NCI-H146 (cell line): Measurements from ENCODE around the gene EEF1AKMT2.
A peak's percentile ranks its signal among the peaks of the same experiment; 100 is the strongest.
"Not testable (repeated sequence)": the region's sequence is repeated elsewhere in the genome, so short reads cannot be mapped to it uniquely, and the experiment has no call there.

Experiments used
- DNase-seq: peaks from one replicate; lab custom pipeline; 2025; lab: John Stamatoyannopoulos, UW

The EEF1AKMT2 gene

DNA sequence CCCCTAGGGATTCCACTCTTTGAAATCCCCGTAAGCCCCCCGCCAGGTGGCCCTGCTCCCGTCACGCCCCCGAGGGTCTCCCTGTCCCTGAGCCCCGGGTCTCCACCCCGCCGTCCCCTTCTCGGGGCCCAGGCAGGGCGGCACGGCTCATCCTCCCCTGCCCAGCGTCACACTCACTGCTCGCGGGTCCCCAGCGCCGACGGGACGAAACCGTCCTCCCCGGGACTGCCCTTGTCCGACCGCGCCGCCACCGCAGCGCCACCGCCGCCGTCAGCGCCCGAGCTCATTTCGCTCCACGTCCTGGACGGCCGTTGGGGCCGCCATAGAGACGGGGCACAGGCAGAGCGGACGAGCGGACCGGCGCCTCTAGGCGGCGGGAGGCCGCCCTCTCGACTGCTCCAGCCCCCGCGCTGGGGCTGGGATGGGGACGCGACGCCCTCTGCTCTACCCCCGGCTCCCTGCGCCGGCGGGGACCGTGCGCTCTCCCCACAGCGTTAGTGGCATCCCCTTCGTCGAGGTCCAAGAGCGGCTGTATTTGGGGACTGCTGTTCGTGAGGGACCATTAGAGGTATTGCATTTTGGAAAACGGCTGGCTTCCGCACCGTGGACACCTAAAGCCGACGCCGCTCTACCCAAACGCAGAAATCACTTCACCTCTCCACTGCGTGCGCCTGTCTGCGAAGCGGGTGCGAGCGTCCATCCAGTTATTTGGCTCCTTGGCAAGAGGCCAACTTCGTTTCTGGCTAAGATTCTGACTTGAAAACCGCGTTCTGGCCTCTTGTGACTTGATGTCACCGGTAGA is at the start of gene EEF1AKMT2:
EEF1AKMT2 (minus strand) TSS at position 341 of the 802 bp plus-strand sequence; CDS start at position 287, 54 bp downstream.
- DNase-seq, result peak; percentile 88

DNA sequence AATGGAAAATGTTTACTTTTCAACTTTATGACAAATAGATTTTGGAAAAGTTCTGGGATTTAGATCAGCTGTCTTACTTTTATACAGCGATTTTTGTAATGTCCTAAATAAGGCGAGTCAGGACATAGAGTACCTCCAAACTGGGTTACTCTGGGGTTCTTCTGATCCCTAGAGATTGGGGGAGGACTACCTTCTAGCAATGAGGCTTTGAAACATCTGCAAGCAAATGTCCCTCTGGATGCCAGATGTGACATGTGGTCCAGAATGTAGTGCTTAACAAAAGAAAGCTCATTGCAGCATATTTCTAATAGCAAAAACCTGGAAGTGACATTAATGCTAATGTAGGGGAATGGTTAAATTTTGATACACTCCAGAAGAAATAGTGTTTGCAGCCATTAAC is 46.0 kb upstream of the EEF1AKMT2 start:
- DNase-seq, result no peak

DNA sequence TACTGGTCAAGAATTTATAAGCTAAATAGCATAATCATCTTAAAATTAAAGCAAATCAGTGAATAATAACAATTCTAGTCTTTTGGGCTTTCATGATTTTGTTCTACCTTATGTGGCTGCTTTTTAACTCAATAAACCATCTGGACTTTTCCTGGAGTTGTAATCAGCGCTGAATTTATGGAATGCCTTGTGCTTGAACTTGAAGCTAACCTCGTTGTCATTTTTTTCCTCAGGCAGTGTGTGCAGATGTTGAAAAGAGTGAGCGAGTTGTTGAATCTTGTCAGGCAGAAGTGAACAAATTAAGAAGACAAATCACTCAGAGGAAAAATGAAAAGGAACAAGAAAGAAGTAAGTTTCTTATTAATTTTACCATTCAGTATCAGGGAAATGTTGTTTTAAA is 39.4 kb upstream of the EEF1AKMT2 start:
- no peak for DNase-seq

DNA sequence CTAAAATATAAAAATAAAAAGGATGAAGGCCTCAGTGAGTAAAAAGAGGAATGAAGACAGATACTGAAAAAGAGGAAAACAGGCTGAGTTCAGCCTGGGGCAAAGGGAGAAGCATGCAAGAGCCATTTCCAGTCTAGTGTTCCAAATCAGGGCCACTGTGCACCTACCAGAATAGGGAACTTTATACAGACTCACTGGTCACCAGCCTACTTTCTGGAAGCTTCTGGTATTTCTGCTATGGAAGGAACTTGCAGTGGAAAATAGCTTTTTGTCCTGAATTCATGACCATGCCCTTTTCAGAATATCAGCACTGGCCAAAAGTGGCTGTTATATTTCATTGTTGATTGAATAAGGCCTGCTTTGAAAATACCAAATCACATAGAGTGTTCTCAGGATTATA is 38.8 kb upstream of the EEF1AKMT2 start:
- no peak for DNase-seq

DNA sequence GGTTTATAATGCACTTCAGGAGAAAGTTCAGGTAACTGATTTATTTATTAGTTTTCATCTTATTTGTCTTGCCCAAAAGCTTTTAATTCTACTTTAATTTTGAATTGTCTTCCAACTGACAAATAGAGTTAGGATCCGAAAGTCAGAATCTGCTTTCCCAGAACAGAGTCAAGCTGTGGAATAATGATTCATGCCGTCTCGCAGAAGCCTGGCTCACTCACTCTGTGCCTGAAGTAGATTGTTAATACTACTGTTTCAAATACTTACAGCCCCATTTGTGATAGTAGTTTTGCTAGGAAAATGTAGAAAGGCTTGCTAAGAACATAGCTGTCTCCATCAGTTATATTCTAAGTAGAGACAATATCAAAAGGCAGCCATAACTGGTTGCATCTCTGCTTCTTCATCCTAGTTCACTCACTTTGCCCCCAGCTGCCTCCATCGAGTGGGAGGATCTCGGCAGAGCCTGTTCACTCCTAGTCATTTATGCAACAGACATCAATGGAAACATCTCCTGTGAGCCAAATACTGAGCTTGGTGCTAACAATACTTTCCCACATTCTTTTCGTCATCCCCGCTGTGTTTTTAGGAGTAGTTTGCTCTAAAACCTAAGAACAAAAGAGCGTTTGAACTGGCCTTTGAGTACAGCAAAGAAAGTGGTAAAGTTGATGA is 37.9 kb upstream of the EEF1AKMT2 start:
- DNase-seq, result no peak

DNA sequence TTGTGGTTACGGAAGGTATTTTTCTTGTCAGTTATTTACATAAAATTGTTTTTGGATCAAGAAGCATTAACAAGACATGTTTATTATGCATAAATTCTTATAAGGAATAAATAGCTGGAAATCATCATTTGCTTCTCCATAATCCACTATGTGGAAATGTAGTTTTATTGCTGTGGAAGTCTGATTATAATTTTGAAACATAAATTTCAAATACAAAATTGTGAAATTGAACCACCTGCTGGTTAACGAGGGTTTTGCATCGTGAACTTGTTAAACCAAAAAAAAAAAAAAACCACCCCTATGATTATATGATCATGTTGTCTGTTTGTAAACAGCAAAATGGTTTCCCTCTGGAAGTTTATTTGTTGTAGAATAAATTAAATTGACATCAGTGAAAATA is 35.8 kb upstream of the EEF1AKMT2 start:
- no peak for DNase-seq

DNA sequence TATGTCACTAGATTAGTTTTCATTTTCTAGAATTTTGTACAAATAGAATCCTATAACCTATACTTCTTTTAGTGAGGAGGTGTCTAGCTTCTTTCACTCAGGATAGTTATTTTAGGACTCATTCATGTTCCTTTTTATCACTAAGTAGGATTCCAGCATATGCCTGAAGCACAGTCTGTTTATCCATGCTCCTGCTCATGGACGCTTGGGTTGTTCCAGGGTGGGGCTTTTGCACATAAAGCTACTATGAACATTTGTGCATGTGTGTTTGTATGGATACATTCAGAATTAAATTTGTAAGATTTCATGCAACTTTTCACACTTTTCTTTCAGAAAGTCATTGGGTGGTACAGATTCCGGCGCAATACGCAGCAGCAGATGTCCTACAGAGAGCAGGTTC is 34.6 kb upstream of the EEF1AKMT2 start:
- DNase-seq, result no peak

DNA sequence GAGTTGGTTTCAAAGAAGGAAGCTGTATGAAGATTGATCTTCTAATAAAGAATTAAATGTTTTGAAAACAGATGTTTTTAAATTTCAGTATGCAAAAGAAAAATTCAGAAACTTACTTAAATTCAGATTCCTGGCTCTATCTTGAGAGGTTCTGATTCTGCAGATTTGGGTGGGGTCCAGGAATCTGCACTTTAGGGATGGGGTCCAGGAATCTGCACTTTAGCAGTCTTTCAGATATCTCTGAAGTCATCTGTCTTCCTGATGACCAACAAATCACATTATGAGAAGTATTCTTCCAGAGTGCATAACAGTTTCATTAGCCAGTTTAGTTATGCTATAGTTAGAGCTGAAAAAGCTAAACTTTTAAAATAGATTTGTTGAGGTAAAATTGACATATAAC is 34.0 kb upstream of the EEF1AKMT2 start:
- DNase-seq, result no peak

DNA sequence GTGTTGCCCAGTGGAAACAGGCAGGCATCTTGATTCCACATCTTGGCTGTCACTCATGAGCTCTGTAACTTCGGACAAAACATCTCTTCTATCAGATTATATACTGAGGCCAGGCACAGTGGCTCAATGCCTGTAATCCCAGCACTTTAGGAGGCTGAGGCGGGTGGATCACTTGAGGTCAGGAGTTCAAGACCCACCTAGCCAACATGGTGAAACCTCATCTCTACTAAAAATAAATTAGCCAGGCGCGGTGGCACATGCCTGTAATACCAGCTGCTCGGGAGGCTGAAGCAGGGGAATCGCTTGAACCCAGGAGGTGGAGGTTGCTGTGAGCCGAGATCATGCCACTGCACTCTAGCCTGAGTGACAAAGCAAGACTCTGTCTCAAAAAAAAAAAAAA is 33.2 kb upstream of the EEF1AKMT2 start:
- DNase-seq, result not testable (repeated sequence)

DNA sequence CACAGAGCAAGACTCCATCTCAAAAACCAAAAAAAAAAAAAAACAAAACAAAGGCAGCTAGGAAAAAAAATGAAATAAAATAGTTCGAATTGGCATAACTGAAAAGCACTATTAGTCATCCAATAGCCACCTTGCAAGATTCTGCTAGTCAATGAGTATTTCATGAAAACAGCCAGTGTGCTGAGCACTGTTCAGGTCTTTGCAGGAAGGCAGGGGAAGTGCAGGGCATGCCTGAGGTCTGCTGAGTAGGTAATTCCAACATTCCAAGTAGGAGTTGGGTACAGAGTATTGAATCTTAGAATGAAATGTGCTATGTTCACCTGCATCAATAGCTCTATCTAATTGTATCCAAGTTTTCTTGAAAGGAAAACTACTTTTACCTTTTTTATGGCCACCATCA is 32.8 kb upstream of the EEF1AKMT2 start:
- no peak for DNase-seq

DNA sequence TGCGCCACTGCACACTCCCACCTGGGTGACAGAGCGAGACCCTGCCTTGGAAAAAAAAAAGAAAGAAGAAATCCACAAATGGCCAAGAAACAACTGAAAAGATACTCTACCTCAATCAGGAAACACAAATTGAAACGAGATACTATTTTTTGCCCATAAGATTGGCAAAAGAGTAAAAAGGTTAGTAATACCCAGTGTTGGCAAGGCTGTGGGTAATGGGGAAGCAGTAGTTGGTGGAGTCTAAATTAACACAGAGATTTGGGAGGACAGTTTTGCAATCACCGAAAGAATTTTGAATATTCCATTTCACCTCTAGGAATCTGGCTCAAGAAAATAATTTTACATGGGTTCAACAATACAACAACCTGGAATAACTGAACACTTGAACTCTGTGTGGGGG is 29.8 kb upstream of the EEF1AKMT2 start:
- DNase-seq, result no peak

DNA sequence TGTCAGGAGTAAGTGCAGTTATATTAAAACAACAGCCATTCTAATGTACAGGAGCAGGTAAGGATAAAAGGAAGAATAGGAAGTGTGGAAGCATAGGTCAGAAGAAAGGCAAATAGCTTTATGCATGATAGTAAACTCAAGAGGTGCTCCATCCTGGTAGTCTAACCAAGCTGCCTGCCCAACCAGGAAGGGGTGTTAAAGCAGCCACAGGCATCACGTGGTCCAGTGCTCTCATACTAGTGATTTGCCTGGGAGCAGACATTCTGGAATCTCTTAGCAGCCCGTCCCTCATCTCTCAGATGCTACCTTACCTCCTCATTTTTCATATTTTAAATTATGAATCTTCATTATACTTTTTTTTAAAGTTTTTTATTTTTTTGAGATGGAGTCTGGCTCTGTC is 28.4 kb upstream of the EEF1AKMT2 start:
- no peak for DNase-seq

DNA sequence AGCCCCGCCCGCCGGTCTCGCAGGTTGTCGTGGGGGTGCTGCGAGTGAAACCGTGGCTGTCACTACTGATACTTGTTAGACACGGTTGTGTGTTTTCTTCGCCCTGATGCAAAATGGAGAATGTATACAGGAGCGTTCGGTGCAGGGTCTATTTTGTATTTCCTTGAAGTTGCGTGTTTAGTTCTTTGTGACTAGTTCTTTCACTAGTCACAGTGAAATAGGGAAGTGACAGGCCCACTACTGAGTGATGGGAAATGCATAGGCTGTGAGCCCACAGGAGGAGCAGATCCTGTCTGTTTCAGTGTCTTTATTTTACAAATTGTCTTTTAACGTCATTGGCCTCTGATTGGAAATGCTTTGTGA is 10.6 kb upstream of the EEF1AKMT2 start:
- no peak for DNase-seq

DNA sequence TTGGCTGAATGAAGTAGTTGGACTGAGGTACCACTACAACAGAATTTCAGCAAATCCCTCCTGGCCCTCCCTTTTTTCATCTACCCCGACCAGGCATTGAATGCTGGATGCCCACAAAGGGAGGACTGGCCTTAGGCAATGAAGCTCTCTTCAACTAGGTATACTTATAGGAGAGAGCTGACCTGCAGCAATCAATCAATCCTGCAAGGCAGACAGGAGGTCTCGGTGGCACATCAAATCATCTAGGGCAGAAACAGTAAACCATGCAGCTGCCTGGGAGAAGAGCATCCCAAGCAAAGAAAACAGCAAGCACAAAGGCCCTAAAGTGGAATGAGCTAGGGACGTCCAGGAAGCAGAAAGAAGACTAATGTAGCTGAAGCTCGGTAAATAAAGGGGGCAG is 7.5 kb upstream of the EEF1AKMT2 start:
- DNase-seq, result peak; percentile 2

DNA sequence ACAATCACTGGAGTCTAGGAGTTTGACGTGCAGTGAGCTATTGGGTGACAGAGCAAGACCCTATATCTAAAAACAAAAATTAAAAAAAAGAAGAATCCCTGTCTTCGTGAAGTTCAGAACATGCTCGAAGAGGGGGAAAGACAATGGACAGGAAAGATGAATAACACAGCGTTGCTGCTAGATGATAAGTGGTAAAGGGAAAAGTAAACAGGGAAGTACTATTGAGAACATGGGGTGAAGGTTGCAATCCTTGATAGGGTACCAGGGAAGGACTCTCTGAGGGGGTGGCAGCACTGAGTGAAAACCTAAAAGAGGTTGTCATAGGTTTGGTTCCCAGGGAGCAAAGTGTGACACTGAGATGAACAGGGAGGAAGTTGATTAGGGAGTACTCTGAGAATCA is 7.1 kb upstream of the EEF1AKMT2 start:
- DNase-seq, result no peak

DNA sequence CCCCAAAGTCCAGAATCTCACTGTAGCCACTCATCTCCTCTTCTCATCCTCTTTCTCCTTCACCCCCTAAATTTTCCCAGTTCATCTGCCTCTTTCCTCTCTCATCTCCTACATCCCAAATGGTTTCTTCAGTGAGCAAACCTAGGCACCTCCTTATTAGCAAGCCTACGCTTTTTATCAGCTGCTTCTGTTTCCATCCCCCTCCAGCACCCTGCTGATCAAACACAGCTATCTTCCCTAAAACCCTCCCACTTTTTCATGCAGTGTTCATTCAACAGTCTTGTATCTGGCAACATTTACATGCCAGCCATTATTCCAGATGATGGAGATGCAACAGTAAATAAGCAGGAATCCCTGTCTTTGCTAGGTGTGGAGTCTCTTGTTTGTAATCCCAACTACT is 6.7 kb upstream of the EEF1AKMT2 start:
- peak; percentile 18 for DNase-seq

DNA sequence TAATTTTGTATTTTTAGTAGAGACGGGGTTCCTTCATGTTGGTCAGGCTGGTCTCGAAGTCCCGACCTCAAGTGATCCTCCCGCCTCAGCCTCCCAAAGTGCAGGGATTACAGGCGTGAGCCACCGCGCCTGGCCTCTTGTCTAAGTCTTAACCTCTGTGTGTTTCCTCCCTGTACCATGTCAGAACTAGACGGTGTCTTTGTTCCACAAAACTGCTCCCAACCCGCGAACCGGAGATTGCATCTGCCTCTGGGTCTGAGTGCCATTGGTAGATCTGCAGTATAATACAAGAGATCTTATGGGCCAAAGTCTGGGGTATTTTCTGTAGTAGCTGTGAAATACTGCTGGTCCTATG is 1.3 kb upstream of the EEF1AKMT2 start:
- peak; percentile 1 for DNase-seq

DNA sequence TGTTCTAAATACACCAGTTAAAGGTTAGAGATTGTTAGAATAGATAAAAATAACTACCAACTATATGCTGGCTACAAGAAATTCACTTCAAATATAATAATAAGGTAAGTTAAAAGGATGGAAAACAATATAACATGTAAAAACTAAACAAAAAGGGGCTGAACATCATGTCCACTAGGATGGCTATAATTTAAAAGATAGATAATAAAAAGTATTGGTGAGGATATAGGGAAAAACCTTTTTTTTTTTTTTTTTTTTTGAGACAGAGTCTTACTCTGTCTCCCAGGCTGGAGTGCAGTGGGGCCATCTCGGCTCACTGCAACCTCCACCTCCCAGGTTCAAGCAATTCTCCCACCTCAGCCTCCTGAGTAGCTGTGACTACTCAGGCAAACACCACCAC is 8.8 kb downstream of the EEF1AKMT2 start:
- DNase-seq, result not testable (repeated sequence)

DNA sequence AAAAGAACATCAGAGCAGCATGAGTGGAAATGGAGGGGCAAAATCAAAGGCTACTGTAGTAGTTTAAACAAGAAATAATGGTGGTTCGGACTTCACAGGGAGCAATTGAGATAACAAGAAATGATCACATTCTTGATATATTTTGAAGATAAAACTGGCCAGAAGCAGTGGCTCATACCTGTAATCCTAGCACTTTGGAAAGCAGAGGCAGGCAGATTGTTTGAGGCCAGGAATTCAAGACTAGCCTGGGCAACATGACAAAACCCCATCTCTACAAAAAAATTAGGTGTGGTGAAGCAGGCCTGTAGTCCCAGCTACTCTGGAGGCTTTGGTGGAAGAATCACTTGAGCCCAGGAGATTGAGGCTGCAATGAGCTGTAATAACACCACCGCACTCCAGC is 22.9 kb downstream of the EEF1AKMT2 start:
- no peak for DNase-seq

DNA sequence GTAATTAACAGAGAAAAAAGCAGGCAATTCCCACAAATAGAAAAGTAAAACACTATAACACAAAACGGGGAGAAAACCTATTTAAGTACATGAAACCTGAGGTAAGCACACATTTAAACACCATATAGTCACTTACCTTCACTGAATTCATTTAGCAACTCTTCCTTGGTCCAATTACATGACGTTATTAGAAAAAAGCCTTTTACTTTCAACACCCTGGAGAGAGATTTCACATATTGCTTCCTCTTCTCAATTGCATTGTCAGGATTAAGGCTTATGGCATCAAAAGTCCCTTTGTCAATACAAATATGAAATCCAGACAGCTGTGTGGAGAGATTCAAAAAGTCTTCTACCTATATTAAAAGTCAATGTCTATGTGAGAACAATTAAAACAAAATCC is 26.4 kb downstream of the EEF1AKMT2 start:
- no peak for DNase-seq

DNA sequence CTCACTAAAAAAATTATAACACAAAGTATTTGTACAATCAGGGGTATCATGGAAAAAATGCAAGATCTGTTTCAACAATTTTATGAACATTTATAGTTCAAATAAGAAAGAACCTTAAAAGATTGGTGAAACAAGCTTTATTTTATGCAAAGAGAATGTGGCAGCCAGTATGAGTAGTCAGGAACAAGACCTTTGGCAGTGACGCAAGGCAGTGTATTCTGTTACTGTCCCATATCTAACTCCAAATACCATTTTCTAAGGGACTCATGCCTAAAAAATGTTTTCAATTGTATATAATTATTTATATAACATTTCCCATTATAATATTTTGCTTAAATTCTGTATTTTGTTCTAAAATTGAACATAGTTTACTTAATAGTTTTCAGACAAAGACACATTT is 28.4 kb downstream of the EEF1AKMT2 start:
- no peak for DNase-seq

DNA sequence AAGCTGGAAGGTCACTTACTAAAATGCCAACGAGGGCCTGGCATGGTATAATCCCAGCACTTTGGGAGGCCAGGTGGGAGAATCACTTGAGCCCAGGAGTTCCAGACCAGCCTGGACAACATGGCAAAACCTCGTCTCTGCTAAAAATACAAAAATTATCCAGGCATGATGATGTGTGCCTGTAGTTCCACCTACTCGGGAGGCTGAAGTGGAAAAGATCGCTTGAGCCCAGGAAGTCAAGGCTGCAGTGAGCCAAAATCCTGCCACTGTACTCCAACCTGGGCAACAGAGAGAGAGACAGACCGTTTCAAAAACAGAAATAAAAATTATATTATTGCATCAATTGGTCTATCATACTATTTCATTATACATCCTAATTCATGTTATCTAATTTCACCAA is 29.4 kb downstream of the EEF1AKMT2 start:
- DNase-seq, result no peak

DNA sequence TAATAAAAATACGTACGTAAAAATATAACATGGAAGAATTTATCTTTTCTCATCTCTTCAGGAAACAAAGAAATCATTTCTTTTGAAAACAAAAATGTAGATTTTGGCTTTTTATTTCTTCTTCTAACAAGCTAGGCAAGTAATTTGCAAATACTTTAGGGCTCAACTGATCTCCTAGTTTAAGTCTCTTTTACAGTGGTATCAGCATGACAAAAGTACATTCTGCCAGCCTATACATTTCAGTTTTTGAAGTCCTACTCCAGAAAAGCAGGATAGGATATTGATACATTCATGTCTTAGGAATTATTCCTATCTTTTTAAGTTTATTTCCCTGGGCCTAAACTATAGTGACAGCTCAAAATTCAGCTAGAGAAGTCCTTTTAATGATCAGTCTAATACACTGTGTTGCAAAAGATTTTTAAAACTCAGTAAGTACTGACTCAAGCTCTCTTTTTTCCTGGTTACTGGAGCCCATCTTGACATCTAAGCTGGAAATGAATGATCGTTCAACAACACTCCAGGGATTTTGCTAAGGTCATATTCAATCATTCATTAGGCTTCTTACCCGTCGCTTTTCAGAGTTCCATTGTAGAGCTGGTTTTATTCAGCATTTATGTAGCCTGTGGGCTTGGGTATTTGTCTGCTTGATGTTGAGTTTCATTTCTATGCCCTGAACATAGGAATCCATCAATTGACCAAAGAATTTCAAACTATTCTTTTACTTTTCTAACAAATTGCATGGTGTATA is 35.4 kb downstream of the EEF1AKMT2 start:
- DNase-seq, result no peak
